ENCODE results near the gene GLI3. TPM values are rescaled to one million over a fixed set of nuclear protein-coding genes. Genes with fewer than 3 reads are reported as not detected.

Gene GLI3
- total RNA-seq, 1 donor from 2014 or later: 32.0 TPM

DNA sequence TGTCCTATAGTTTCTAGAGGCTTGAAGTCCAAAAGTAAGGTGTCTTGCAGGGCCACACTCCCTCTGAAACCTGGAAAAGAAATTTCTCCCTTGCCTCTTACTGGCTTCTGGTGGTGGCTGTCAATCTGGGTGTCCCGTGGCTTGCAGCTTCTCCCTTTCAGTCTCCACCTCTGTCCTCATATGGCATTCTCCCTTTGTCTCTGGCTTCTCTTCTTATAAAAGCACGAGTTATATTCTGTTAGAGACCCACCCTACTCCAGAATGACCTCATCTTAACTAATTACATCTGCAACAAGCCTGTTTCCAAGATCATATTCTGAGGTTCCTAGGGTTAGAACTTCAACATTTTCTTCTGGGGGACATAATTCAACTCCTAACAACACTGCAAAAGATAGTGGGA, 3.4 kb upstream of the GLI3 start:
- H3K27ac Mint-ChIP-seq: no peak overlapping the region
- no peaks in the 10 kb centered on the region for H3K27me3 ChIP-seq
- H3K36me3 Mint-ChIP-seq: peaks cover 5% of the 10 kb centered on the region
- no peaks in the 10 kb centered on the region for H3K9me3 ChIP-seq (ENCODE audit: low read depth)
- peaks cover 38% of the 10 kb centered on the region for H3F3A ChIP-seq (ENCODE audit: low read depth)
- H4K20me1 ChIP-seq (ENCODE audit: low read depth): peaks cover 5% of the 10 kb centered on the region
- no peak for DNase-seq (ENCODE audit: low spot score)
- no peaks in the 10 kb centered on the region for H3K36me3 ChIP-seq
- H3K4me1 ChIP-seq: peaks cover 25% of the 10 kb centered on the region
- H3K4me1 Mint-ChIP-seq: peaks cover 33% of the 10 kb centered on the region
- H3K4me3 ChIP-seq: no peak overlapping the region
- no peak overlapping the region for H3K9ac ChIP-seq
- no peak overlapping the region for H2AFZ ChIP-seq (replicated peaks)
- TF ChIP-seq EZH2 (IDR thresholded peaks at IDR 0.05): no peak
- TF ChIP-seq EZH2phosphoT487 (IDR thresholded peaks at IDR 0.05): no peak
- TF ChIP-seq, protein P1, sequence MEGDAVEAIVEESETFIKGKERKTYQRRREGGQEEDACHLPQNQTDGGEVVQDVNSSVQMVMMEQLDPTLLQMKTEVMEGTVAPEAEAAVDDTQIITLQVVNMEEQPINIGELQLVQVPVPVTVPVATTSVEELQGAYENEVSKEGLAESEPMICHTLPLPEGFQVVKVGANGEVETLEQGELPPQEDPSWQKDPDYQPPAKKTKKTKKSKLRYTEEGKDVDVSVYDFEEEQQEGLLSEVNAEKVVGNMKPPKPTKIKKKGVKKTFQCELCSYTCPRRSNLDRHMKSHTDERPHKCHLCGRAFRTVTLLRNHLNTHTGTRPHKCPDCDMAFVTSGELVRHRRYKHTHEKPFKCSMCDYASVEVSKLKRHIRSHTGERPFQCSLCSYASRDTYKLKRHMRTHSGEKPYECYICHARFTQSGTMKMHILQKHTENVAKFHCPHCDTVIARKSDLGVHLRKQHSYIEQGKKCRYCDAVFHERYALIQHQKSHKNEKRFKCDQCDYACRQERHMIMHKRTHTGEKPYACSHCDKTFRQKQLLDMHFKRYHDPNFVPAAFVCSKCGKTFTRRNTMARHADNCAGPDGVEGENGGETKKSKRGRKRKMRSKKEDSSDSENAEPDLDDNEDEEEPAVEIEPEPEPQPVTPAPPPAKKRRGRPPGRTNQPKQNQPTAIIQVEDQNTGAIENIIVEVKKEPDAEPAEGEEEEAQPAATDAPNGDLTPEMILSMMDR (IDR thresholded peaks at IDR 0.05): no peak
- no peaks in the 10 kb centered on the region for H3K9me3 Mint-ChIP-seq
- H3K4me2 ChIP-seq: no peak overlapping the region
- H3K27me3 Mint-ChIP-seq (ENCODE audit: insufficient read depth, low read depth): peaks cover 12% of the 10 kb centered on the region
- peaks cover 14% of the 10 kb centered on the region for H3K79me2 ChIP-seq (ENCODE audit: low read depth)
- H3K27ac ChIP-seq: no peak overlapping the region
- H3K4me3 Mint-ChIP-seq: no peak overlapping the region

DNA sequence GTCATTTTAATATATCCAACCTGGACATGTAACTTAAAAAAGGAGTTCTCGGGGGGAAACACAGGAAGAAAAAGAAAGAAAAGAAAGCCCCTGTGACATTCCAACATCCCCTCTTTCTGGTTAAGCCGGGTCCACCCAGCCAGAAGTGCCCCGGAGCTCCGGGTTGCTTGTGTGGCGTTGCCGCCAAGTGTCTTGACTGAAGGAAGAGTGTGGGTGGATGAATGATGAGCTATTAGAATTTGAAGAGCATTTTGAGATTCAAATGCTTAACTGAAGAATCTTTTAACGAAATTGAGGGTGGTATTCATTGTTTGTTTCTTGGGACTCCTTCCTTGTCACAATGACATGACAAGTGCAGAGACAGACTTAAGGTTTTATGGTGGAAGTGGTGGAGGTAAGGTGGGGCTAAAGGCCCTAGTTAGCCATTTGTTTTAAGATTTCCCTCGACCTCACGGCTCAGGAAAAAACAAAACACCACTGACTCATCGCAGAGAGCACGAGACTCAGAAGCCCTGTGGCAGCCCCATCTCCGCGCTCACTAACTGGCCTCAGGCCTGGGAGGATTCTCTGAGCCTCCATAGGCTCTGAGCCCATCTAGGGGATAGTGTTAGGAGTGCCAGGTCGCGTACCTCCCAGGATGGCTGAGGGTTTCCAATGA, 1.8 kb upstream of the GLI3 start:
- TF ChIP-seq EZH2phosphoT487 (IDR thresholded peaks at IDR 0.05): no peak
- peaks cover 45% of the 10 kb centered on the region for H3F3A ChIP-seq (ENCODE audit: low read depth)
- Mint-ChIP-seq H3K27ac (peak overlapping the region; percentile 96), H3K36me3 (peaks cover 8% of the 10 kb centered on the region), H3K9me3 (no peaks in the 10 kb centered on the region), H3K4me3 (peak overlapping the region; percentile 88), H3K27me3 (ENCODE audit: insufficient read depth, low read depth) (peaks cover 12% of the 10 kb centered on the region), H3K4me1 (peaks cover 36% of the 10 kb centered on the region)
- no peaks in the 10 kb centered on the region for H3K9me3 ChIP-seq (ENCODE audit: low read depth)
- peak overlapping the region; percentile 75 for H3K27ac ChIP-seq
- H3K27me3 ChIP-seq: no peaks in the 10 kb centered on the region
- H4K20me1 ChIP-seq (ENCODE audit: low read depth): peaks cover 20% of the 10 kb centered on the region
- H3K4me3 ChIP-seq: peak overlapping the region; percentile 99
- peak overlapping the region; percentile 84 for H3K4me2 ChIP-seq
- no peak overlapping the region for H2AFZ ChIP-seq (replicated peaks)
- peaks cover 33% of the 10 kb centered on the region for H3K4me1 ChIP-seq
- peak; percentile 59 for DNase-seq (ENCODE audit: low spot score)
- no peaks in the 10 kb centered on the region for H3K36me3 ChIP-seq
- H3K9ac ChIP-seq: no peak overlapping the region
- peaks cover 30% of the 10 kb centered on the region for H3K79me2 ChIP-seq (ENCODE audit: low read depth)

DNA sequence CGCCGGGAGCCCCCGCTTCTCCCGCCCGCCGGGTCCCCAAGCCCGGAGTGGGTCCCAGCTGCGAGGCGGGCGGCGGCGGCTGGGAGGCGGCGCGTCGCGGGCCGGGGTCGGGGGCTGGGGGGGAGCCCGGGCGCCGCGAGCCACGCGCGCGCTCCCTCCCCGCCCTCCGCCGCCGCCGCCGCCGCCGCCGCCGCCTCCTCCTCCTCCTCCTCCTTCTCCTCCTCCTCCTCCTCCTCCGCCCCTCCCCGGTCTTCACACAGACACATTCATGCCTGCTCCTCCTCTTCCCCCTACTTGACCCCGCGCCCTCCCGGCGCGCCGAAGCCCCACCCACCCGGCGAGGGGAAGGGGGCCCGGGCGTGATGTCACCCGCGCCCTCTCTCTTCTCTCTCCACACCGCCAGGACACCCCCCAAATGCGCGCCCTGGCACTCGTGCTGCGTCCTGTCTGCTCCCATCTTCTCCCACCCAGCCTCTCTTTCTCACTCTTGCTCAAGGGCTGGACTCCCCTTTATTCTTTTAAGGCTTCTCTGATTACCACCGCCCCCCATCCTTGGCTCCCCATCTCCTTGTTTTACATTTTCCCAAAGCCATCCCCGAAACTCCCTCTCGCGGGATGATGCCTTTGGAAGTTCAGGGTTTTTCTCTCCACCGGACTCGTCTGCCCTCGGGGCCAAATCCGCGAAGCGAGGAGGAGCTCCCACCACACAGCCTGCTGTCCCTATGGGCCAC, 967 bp upstream of the GLI3 start:
- peaks cover 12% of the 10 kb centered on the region for H3K27me3 Mint-ChIP-seq (ENCODE audit: insufficient read depth, low read depth)

More for the DNA sequence above, 967 bp upstream of the GLI3 start:
- peaks cover 45% of the 10 kb centered on the region for H3K4me1 Mint-ChIP-seq
- peak overlapping the region; percentile 96 for H3K27ac Mint-ChIP-seq
- peak overlapping the region; percentile 90 for H3K4me3 Mint-ChIP-seq
- Histone ChIP-seq H3F3A (ENCODE audit: low read depth) (peaks cover 54% of the 10 kb centered on the region), H3K4me2 (peak overlapping the region; percentile 84), H3K27ac (peak overlapping the region; percentile 97), H4K20me1 (ENCODE audit: low read depth) (peaks cover 29% of the 10 kb centered on the region), H2AFZ (replicated peaks) (peak overlapping the region; percentile 55), H3K9ac (peak overlapping the region; percentile 5), H3K4me3 (peak overlapping the region; percentile 99), H3K9me3 (ENCODE audit: low read depth) (no peaks in the 10 kb centered on the region), H3K36me3 (no peaks in the 10 kb centered on the region), H3K79me2 (ENCODE audit: low read depth) (peaks cover 39% of the 10 kb centered on the region), H3K4me1 (peaks cover 42% of the 10 kb centered on the region), H3K27me3 (no peaks in the 10 kb centered on the region)
- TF ChIP-seq, protein P1 (IDR thresholded peaks at IDR 0.05): no peak
- TF ChIP-seq EZH2phosphoT487 (IDR thresholded peaks at IDR 0.05) (no peak), EZH2 (IDR thresholded peaks at IDR 0.05) (no peak)
- peaks cover 8% of the 10 kb centered on the region for H3K36me3 Mint-ChIP-seq
- no peaks in the 10 kb centered on the region for H3K9me3 Mint-ChIP-seq
- DNase-seq (ENCODE audit: low spot score): peak; percentile 88

Measured in neural progenitor cell (in vitro differentiated cells).